Choroid plexus epithelial cell (primary cell): ENCODE measurements around the gene LRFN3.
A peak's percentile ranks its signal among the peaks of the same experiment; 100 is the strongest.
"Not testable (repeated sequence)": the region's sequence is repeated elsewhere in the genome, so short reads cannot be mapped to it uniquely, and the experiment has no call there.

Source experiments
- DNase-seq: peaks from one replicate; pipeline ENCODE4 v3.0.0-alpha.2; 2010; ENCODE audit warnings: low read depth
- H3K4me3 ChIP-seq: 2 replicates; pipeline ENCODE4 v1.5.1; 2011; ENCODE audit warnings: low read depth, mild to moderate bottlenecking, control low read depth, low read length, moderate library complexity
- CTCF ChIP-seq: conservative IDR thresholded peaks from 2 replicates; pipeline ENCODE4 v1.5.1; 2011; ENCODE audit warnings: low read depth, mild to moderate bottlenecking, control low read depth, inconsistent platforms, low read length, moderate library complexity

LRFN3 gene

GRCh38 chr19:35978832-35979365 is 42.7 kb downstream of the LRFN3 start:
- H3K4me3 ChIP-seq, result no peak overlapping the region
- DNase-seq, result no peak
- TF ChIP-seq CTCF, result no peak

- H3K4me3 ChIP-seq, DNase-seq: not testable (repeated sequence)
Measured at GRCh38 chr19:35980997-35981396, 44.8 kb downstream of the LRFN3 start.

- no peak overlapping the region for H3K4me3 ChIP-seq
Measured at GRCh38 chr19:35983177-35983576, 47.0 kb downstream of the LRFN3 start.

GRCh38 chr19:35986111-35986510 is 49.9 kb downstream of the LRFN3 start:
- no peak for DNase-seq
- no peak overlapping the region for H3K4me3 ChIP-seq
- TF ChIP-seq CTCF, result no peak

More at GRCh38 chr19:35983177-35983576, 47.0 kb downstream of the LRFN3 start:
- DNase-seq, result no peak
- TF ChIP-seq CTCF, result no peak

- no peak for DNase-seq
- TF ChIP-seq CTCF, result no peak
- peak overlapping the region; percentile 34 for H3K4me3 ChIP-seq
Measured at GRCh38 chr19:35986664-35987570, 50.7 kb downstream of the LRFN3 start.

GRCh38 chr19:35987571-35987896 is 51.4 kb downstream of the LRFN3 start:
- no peak overlapping the region for H3K4me3 ChIP-seq
- TF ChIP-seq CTCF, result peak; percentile 3
- DNase-seq, result no peak

- H3K4me3 ChIP-seq, result no peak overlapping the region
- no peak for DNase-seq
- TF ChIP-seq CTCF, result no peak
Measured at GRCh38 chr19:35988824-35989223, 52.6 kb downstream of the LRFN3 start.
